Left ventricle myocardium inferior (tissue), 1 donor: ENCODE results near the gene FAM13B. TPM values are rescaled to one million over a fixed set of nuclear protein-coding genes. Genes with fewer than 3 reads are reported as not detected.
"Not testable (repeated sequence)": the region's sequence is repeated elsewhere in the genome, so short reads cannot be mapped to it uniquely, and the experiment has no call there.

Experiments used
- DNase-seq: peaks from one replicate; pipeline ENCODE4 v3.0.0-alpha.2; 2020
- H3K27ac ChIP-seq: fragments of 200-600 bp; replicated peaks from 2 replicates; pipeline ENCODE4 v1.8.0; 2021
- H3K27me3 ChIP-seq: fragments of 200-600 bp; 2 replicates; pipeline ENCODE4 v1.8.0; 2021; ENCODE audit warnings: low read depth
- H3K36me3 ChIP-seq: fragments of 200-600 bp; 2 replicates; pipeline ENCODE4 v1.8.0; 2021
- H3K4me1 ChIP-seq: fragments of 200-600 bp; 2 replicates; pipeline ENCODE4 v1.8.0; 2021
- H3K4me3 ChIP-seq: fragments of 200-600 bp; 2 replicates; pipeline ENCODE4 v1.8.0; 2021; ENCODE audit warnings: mild to moderate bottlenecking, moderate library complexity
- H3K9me3 ChIP-seq: fragments of 200-600 bp; replicated peaks from 2 replicates; pipeline ENCODE4 v1.8.0; 2021
- intact Hi-C: fragments of 100-400 bp; cut with micrococcal nuclease; formaldehyde crosslinking; loops from one replicate; pipeline ENCODE4 v1.11.0; 2022
- long read RNA-seq: library from polyadenylated mRNA; unstranded; transcript quantifications from one replicate; pipeline ENCODE4 v2.0.0, GENCODE V29; 2021
- total RNA-seq: library from RNA; stranded (reverse); fragmentation: NEBNext Ultra II Directional; extraction: Animal tissue kit (Norgen Biotek cat#: 25700); gene quantifications from one replicate; pipeline ENCODE4 v1.2.1, GENCODE V29; 2021
- TF ChIP-seq, protein P1 (sequence below): fragments of 200-600 bp; IDR thresholded peaks from 2 replicates; pipeline ENCODE4 v1.8.0; 2021; ENCODE audit warnings: antibody characterized with exemption, mild to moderate bottlenecking, borderline replicate concordance
- donor health status: DM: no; HTN: yes; CAD: no; lungs with severe emphysema.

The FAM13B gene
- 22.1 TPM for total RNA-seq
- long read RNA-seq, partial matches to known transcripts: 2 of 4 reads
- long read RNA-seq, other reads (novel, unspliced or antisense): 2 of 4 reads

- TF ChIP-seq, protein P1, sequence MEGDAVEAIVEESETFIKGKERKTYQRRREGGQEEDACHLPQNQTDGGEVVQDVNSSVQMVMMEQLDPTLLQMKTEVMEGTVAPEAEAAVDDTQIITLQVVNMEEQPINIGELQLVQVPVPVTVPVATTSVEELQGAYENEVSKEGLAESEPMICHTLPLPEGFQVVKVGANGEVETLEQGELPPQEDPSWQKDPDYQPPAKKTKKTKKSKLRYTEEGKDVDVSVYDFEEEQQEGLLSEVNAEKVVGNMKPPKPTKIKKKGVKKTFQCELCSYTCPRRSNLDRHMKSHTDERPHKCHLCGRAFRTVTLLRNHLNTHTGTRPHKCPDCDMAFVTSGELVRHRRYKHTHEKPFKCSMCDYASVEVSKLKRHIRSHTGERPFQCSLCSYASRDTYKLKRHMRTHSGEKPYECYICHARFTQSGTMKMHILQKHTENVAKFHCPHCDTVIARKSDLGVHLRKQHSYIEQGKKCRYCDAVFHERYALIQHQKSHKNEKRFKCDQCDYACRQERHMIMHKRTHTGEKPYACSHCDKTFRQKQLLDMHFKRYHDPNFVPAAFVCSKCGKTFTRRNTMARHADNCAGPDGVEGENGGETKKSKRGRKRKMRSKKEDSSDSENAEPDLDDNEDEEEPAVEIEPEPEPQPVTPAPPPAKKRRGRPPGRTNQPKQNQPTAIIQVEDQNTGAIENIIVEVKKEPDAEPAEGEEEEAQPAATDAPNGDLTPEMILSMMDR: peak; percentile 13
- DNase-seq: peak; percentile 80
- no peaks in the 10 kb centered on the region for H3K36me3 ChIP-seq
- H3K4me1 ChIP-seq: peaks cover 68% of the 10 kb centered on the region
- intact Hi-C loops: no loop called here
- no peaks in the 10 kb centered on the region for H3K9me3 ChIP-seq
- H3K27me3 ChIP-seq: no peaks in the 10 kb centered on the region
- peak within 1 kb of the TSS; percentile 78 for H3K4me3 ChIP-seq
- peak within 1 kb of the TSS; percentile 95 for H3K27ac ChIP-seq
These were observed at the start of gene FAM13B for GRCh38 chr5:138032572-138033385. Gene FAM13B, minus strand, starts transcription at chr5:138033079. Its CDS starts 13,968 bp downstream, at chr5:138019111.

DNA sequence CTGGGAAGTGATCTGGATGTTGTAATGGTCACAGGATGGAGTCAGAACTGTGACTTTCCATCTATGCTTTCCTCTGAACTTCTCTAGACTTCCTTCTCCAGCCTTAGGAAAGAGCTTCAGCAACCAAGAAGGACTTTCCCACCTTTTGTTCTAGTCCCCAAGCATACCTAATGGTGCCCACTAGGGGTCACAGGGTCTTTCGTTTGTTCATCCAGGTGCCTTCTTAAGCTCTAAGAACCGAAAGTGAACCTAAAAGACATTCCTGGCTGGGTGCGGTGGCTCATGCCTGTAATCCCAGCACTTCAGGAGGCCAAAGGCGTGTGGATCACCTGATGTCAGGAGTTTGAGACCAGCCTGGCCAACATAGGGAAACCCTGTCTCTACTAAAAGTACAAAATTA is 49.2 kb upstream of the FAM13B start:
- peaks cover 4% of the 10 kb centered on the region for H3K4me1 ChIP-seq
- intact Hi-C loops: loop anchor here (10.0 kb wide), 1 partner anchor 53 kb away; the partner anchor contains the start of gene NME5
- H3K27me3 ChIP-seq: no peaks in the 10 kb centered on the region
- no peak overlapping the region for H3K27ac ChIP-seq
- no peak overlapping the region for H3K4me3 ChIP-seq
- no peaks in the 10 kb centered on the region for H3K36me3 ChIP-seq
- TF ChIP-seq, protein P1: no peak
- no peaks in the 10 kb centered on the region for H3K9me3 ChIP-seq
- no peak for DNase-seq

DNA sequence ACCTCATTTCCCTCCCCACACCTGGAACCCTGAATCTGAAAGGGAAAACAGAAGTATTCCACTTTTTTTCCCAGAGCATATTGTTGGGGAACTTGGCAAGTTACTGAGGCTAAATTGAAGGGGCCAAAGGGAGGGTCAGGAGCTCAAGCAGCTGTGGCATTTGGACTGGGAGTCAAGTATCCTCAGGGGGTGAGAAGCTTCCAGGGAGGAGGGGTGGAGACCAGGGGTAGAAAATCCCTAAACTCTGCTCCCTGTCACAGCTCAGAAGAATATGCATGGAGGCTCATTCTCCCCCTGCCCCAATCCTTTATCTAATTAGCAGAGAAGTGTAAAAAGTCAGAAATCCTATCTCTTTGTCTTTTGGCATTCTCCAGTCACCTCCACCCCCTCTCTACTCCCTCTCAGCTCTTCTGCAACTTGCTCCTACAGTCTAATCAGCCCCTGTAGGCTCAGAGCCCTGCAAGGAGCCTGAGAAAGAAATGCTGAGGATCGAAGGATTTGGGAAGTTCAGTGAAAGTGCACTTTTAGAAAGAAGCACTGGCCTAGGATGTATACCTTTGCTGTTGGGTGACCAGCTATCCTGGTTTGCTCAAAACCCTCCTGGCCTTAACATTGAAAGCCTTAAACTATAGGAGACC is 45.2 kb upstream of the FAM13B start:
- intact Hi-C loops: no loop called here
- no peaks in the 10 kb centered on the region for H3K9me3 ChIP-seq
- H3K27ac ChIP-seq: no peak overlapping the region
- no peaks in the 10 kb centered on the region for H3K36me3 ChIP-seq
- H3K4me1 ChIP-seq: peaks cover 4% of the 10 kb centered on the region
- no peak for DNase-seq
- H3K27me3 ChIP-seq: no peaks in the 10 kb centered on the region
- TF ChIP-seq, protein P1: no peak
- no peak overlapping the region for H3K4me3 ChIP-seq

GRCh38 chr5:138077064-138077696 is 44.3 kb upstream of the FAM13B start:
- Histone ChIP-seq H3K36me3 (no peaks in the 10 kb centered on the region), H3K27ac (no peak overlapping the region), H3K4me3 (no peak overlapping the region), H3K9me3 (no peaks in the 10 kb centered on the region), H3K27me3 (no peaks in the 10 kb centered on the region), H3K4me1 (peaks cover 4% of the 10 kb centered on the region)
- TF ChIP-seq, protein P1: peak; percentile 90
- peak; percentile 50 for DNase-seq
- intact Hi-C loops: no loop called here

DNA sequence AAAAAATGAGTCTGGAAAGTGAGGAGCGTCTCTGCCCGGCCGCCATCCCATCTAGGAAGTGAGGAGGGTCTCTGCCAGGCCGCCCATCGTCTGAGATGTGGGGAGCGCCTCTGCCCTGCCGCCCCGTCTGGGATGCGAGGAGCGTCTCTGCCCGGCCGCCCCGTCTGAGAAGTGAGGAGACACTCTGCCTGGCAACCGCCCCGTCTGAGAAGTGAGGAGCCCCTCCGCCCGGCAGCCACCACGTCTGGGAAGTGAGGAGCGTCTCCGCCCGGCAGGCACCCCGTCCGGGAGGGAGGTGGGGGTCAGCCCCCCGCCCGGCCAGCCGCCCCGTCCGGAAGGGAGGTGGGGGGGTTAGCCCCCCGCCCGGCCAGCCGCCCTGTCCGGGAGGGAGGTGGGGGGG is 37.1 kb upstream of the FAM13B start:
- H3K27me3 ChIP-seq, H3K9me3 ChIP-seq, DNase-seq, H3K4me1 ChIP-seq, H3K36me3 ChIP-seq, H3K27ac ChIP-seq, intact Hi-C loops, H3K4me3 ChIP-seq: not testable (repeated sequence)
